MCF 10A (cell line): Measurements from ENCODE around the gene OSBP2. TPM values are rescaled to one million over a fixed set of nuclear protein-coding genes. Genes with fewer than 3 reads are reported as not detected.
A peak's percentile ranks its signal among the peaks of the same experiment; 100 is the strongest.

Experiments
- BruUV-seq: library from RNA; stranded (reverse); fragments of 400-500 nt; replicated peaks from 2 replicates; lab custom pipeline; 2021; lab: Mats Ljungman, UMichigan
- CTCF ChIA-PET: fragments of 300-600 bp; sonication (Branson Sonifier 250); formaldehyde crosslinking; extraction: SDS; loops from one replicate; lab custom pipeline; 2021; ENCODE audit warnings: antibody characterized with exemption, inconsistent platforms; lab: Yijun Ruan, JAX
- POLR2A ChIA-PET: fragments of 300-600, 350-650 bp; sonication (Branson Sonifier 250); formaldehyde crosslinking; extraction: SDS; loops from one replicate; lab custom pipeline; 2020; ENCODE audit warnings: antibody characterized with exemption, inconsistent platforms; lab: Yijun Ruan, JAX
- DNase-seq: peaks from one replicate; pipeline ENCODE4 v3.0.0-alpha.2; 2018; ENCODE audit not compliant: unreplicated experiment
- H3K27ac Mint-ChIP-seq: one replicate; pipeline ENCODE4 v1.8.0; 2022; ENCODE audit warnings: mild to moderate bottlenecking, low read depth, mixed read lengths; ENCODE audit not compliant: unreplicated experiment
- H3K27me3 Mint-ChIP-seq: one replicate; pipeline ENCODE4 v1.8.0; 2022; ENCODE audit warnings: mixed read lengths; ENCODE audit not compliant: insufficient read depth, unreplicated experiment
- H3K36me3 Mint-ChIP-seq: one replicate; pipeline ENCODE4 v1.8.0; 2022; ENCODE audit warnings: mild to moderate bottlenecking, moderate library complexity, mixed read lengths; ENCODE audit not compliant: insufficient read depth, unreplicated experiment
- H3K4me1 Mint-ChIP-seq: one replicate; pipeline ENCODE4 v1.8.0; 2022; ENCODE audit warnings: mixed read lengths; ENCODE audit not compliant: insufficient read depth, unreplicated experiment
- H3K4me3 Mint-ChIP-seq: one replicate; pipeline ENCODE4 v1.8.0; 2022; ENCODE audit warnings: mild to moderate bottlenecking, moderate library complexity, mixed read lengths; ENCODE audit not compliant: unreplicated experiment
- H3K9me3 Mint-ChIP-seq: one replicate; pipeline ENCODE4 v1.8.0; 2022; ENCODE audit warnings: mixed read lengths; ENCODE audit not compliant: unreplicated experiment
- intact Hi-C: fragments of 100-400 bp; cut with micrococcal nuclease; formaldehyde crosslinking; loops from 2 replicates; pipeline ENCODE4 v1.14.1; 2022
- total RNA-seq: library from RNA; stranded (reverse); gene quantifications from 2 replicates; pipeline ENCODE4 v1.2.3, GENCODE V29; 2022
- TF ChIP-seq, protein P1 (sequence below): fragments of 200-600 bp; IDR thresholded peaks from one replicate; pipeline ENCODE4 v1.8.0; 2022; ENCODE audit warnings: antibody characterized with exemption, mild to moderate bottlenecking; ENCODE audit not compliant: unreplicated experiment

The OSBP2 gene
- total RNA-seq, 1 experiment from 2014 or later, result 276 TPM

DNA sequence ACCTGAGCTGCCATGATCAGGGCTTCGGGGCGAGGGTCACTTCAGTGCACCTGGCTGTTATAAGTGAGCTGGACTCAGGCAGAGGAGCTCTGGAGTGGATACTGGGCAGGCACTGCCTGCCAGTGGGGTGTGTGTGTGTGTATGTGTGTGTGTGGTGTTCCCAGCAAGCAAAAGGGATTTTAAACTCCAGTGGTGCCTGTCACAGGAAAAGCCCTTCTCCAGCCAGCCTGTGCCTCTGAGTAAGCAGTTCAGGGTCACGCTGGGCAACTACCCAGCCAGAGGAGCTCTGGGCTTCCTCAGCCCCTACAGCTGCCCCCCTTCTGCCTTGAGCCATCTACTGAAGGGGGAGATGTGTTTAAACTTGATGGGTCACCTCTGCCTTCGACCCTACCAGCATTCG, 109.0 kb downstream of the OSBP2 start:
- intact Hi-C loops, result loop anchor here (1.0 to 5.0 kb wide), 3 partner anchors 27 to 84 kb away; no protein-coding TSS in a partner anchor

DNA sequence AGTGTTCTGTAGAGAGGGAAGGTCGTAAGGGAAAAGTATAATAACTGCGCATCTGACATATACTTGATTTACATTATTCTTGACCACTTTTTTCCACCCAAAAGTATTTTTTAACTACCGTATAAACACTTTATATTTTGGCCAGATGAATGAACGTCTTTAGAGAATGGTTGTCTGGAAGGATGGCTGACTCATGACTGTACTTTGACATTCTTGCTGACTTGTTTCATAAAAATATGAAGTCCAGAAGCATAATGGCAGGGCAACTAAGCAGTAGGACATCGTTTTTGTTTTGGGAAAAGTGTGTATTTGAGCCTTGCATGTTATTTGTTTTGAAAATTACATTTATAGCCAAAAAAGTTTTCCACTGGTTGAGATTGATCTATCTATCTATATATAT, 110.0 kb downstream of the OSBP2 start:
- peaks cover 15% of the 10 kb centered on the region for H3K27me3 Mint-ChIP-seq
- intact Hi-C loops, result loop anchor here (5.0 kb wide), 2 partner anchors 38 to 83 kb away; no protein-coding TSS in a partner anchor
- ChIA-PET POLR2A (interaction anchor here (0.6 to 5.2 kb wide), 7 partner anchors 18 to 344 kb away, joined by 3 to 37 read pairs (median 7); no protein-coding TSS in a partner anchor), CTCF (interaction anchor here (0.8 to 2.3 kb wide), 5 partner anchors 15 to 419 kb away, joined by 3 to 11 read pairs (median 7); no protein-coding TSS in a partner anchor)
- TF ChIP-seq, protein P1, sequence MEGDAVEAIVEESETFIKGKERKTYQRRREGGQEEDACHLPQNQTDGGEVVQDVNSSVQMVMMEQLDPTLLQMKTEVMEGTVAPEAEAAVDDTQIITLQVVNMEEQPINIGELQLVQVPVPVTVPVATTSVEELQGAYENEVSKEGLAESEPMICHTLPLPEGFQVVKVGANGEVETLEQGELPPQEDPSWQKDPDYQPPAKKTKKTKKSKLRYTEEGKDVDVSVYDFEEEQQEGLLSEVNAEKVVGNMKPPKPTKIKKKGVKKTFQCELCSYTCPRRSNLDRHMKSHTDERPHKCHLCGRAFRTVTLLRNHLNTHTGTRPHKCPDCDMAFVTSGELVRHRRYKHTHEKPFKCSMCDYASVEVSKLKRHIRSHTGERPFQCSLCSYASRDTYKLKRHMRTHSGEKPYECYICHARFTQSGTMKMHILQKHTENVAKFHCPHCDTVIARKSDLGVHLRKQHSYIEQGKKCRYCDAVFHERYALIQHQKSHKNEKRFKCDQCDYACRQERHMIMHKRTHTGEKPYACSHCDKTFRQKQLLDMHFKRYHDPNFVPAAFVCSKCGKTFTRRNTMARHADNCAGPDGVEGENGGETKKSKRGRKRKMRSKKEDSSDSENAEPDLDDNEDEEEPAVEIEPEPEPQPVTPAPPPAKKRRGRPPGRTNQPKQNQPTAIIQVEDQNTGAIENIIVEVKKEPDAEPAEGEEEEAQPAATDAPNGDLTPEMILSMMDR, result no peak
- peaks cover 59% of the 10 kb centered on the region for H3K4me1 Mint-ChIP-seq
- H3K4me3 Mint-ChIP-seq, result peak overlapping the region; percentile 59
- BruUV-seq, result no TSS peak
- no peak overlapping the region for H3K27ac Mint-ChIP-seq
- DNase-seq, result no peak
- H3K36me3 Mint-ChIP-seq, result peaks cover 6% of the 10 kb centered on the region
- no peaks in the 10 kb centered on the region for H3K9me3 Mint-ChIP-seq

More for the DNA sequence above, 109.0 kb downstream of the OSBP2 start:
- Mint-ChIP-seq H3K4me1 (peaks cover 49% of the 10 kb centered on the region), H3K27ac (peak overlapping the region; percentile 3), H3K27me3 (peaks cover 16% of the 10 kb centered on the region), H3K36me3 (no peaks in the 10 kb centered on the region), H3K9me3 (no peaks in the 10 kb centered on the region), H3K4me3 (peak overlapping the region; percentile 59)
- ChIA-PET POLR2A (interaction anchor here (0.6 to 5.2 kb wide), 17 partner anchors 9 to 1058 kb away, joined by 3 to 37 read pairs (median 4); partner anchors contain the start of genes RNF185 and SMTN), CTCF (interaction anchor here (0.5 to 2.3 kb wide), 13 partner anchors 12 to 1622 kb away, joined by 3 to 11 read pairs (median 4); no protein-coding TSS in a partner anchor)
- BruUV-seq, result no TSS peak
- TF ChIP-seq, protein P1, result no peak
- DNase-seq, result no peak

DNA sequence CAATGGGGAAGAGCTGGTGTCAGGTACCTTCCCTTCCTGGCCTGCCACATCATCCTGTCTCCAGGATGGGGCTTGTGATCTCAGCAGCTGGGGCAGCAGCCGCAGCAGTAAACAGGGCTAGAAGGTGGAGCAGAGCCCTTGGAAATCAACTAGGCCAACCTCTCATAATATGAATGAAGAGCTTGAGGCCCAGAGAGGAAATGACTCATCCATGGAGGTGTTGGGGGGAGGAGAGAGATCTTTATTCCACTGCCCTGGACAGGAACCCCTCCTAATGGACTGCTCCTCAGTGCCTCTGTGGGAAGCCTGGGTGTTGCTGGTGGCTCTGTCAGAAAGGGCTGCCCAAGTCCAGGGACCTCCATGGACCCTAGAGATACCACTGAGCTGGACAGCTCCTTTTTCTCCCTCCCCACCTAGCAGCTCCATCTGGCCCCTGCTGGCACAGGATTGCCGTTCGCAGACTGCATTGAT, 111.8 kb downstream of the OSBP2 start:
- H3K4me3 Mint-ChIP-seq, result no peak overlapping the region
- peaks cover 6% of the 10 kb centered on the region for H3K36me3 Mint-ChIP-seq
- peaks cover 64% of the 10 kb centered on the region for H3K4me1 Mint-ChIP-seq
- H3K27ac Mint-ChIP-seq, result peak overlapping the region; percentile 30
- BruUV-seq, result no TSS peak
- no peaks in the 10 kb centered on the region for H3K27me3 Mint-ChIP-seq
- no peaks in the 10 kb centered on the region for H3K9me3 Mint-ChIP-seq
- DNase-seq, result peak; percentile 88
- ChIA-PET POLR2A (interaction anchor here (0.7 to 5.4 kb wide), 6 partner anchors 17 to 42 kb away, joined by 4 to 38 read pairs (median 6); no protein-coding TSS in a partner anchor), CTCF (interaction anchor here (0.5 to 2.4 kb wide), 7 partner anchors 9 to 426 kb away, joined by 3 to 12 read pairs (median 5); no protein-coding TSS in a partner anchor)
- TF ChIP-seq, protein P1, result no peak
- intact Hi-C loops, result loop anchor here (1.0 kb wide), 1 partner anchor 42 kb away; no protein-coding TSS in a partner anchor

DNA sequence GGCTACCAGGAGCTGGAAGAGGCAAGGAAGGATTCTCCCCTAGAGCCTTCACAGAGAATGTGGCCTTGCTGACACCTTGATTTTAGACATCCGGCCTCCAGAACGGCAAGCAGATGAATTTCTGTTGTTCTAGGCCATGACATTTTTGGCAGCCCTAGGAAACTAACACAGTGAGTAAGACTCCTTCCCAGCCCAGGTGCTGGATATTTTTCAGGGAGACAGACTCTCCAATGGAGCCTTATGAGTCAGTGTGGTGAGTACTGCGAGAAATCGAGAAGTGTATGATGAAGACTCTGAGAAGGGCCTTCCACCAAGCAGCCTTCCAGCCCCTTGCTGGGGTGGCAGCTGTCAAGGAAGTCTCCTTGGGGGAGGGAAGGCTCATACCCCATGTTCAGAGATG, 114.4 kb downstream of the OSBP2 start:
- ChIA-PET CTCF (interaction anchor here (2.0 kb wide), 1 partner anchor 45 kb away, joined by 7 read pairs; no protein-coding TSS in a partner anchor), POLR2A (interaction anchor here (1.0 to 5.4 kb wide), 3 partner anchors 10 to 32 kb away, joined by 3 to 38 read pairs (median 5); no protein-coding TSS in a partner anchor)
- Mint-ChIP-seq H3K4me1 (peaks cover 52% of the 10 kb centered on the region), H3K4me3 (no peak overlapping the region), H3K27ac (peak overlapping the region; percentile 25), H3K36me3 (peaks cover 19% of the 10 kb centered on the region), H3K27me3 (no peaks in the 10 kb centered on the region), H3K9me3 (no peaks in the 10 kb centered on the region)
- DNase-seq, result peak; percentile 49
- intact Hi-C loops, result no loop called here
- TF ChIP-seq, protein P1, result no peak
- BruUV-seq, result no TSS peak
